Esophagus squamous epithelium (tissue), 5 donors: ENCODE results near the gene CPSF3. TPM values are rescaled to one million over a fixed set of nuclear protein-coding genes. Genes with fewer than 3 reads are reported as not detected.

Experiments used
- DNase-seq: peaks from one replicate; lab custom pipeline; 2025; lab: John Stamatoyannopoulos, UW
- H3K27ac ChIP-seq, 4 donors: fragments of 200-600 bp; sonication (generic); one replicate each; pipeline ENCODE4 v1.5.1; 2016 to 2019; ENCODE audit warnings: mild to moderate bottlenecking in 1 of 4
- H3K27me3 ChIP-seq, 4 donors: fragments of 200-600 bp; sonication (generic); 1 replicate in 3 of 4; 2 replicates in 1 of 4; pipeline versions ENCODE4 v1.5.1 to v1.6.0; 2017 to 2021; ENCODE audit warnings: antibody characterized with exemption in 1 of 4
- H3K36me3 ChIP-seq, 3 donors: fragments of 200-600 bp; sonication (generic); one replicate each; pipeline ENCODE4 v1.5.1; 2016 to 2019
- H3K4me1 ChIP-seq, 3 donors: fragments of 200-600 bp; sonication (generic); one replicate each; pipeline ENCODE4 v1.5.1; 2017 to 2019
- H3K4me3 ChIP-seq, 4 donors: fragments of 200-600 bp; sonication (generic); 1 replicate in 3 of 4; 2 replicates in 1 of 4; pipeline ENCODE4 v1.5.1; 2016 to 2019; ENCODE audit warnings: mild to moderate bottlenecking in 2 of 4, moderate library complexity in 1 of 4
- H3K9me3 ChIP-seq, 3 donors: fragments of 200-600 bp; sonication (generic); one replicate each; pipeline ENCODE4 v1.5.1; 2016 to 2019
- POLR2A ChIP-seq, 4 donors: fragments of 450-650 bp; IDR thresholded peaks; one replicate each; pipeline ENCODE4 v1.6.1; 2017; ENCODE audit warnings: antibody characterized with exemption in 4 of 4, mild to moderate bottlenecking in 4 of 4, moderate library complexity in 3 of 4
- WGBS, 2 donors: methylation state at CpG; one replicate each; pipeline ENCODE4 v1.1.5; 2018; 5-methylcytosine and 5-hydroxymethylcytosine counted together
- intact Hi-C: fragments of 100-400 bp; cut with DNase I; formaldehyde crosslinking; loops from one replicate; pipeline ENCODE4 v1.15.0; 2022
- total RNA-seq, 4 donors: library from RNA; depleted of rRNA; stranded (reverse); fragments of >200 nt; gene quantifications; one replicate each; pipeline ENCODE4 v1.1.0, GENCODE V29; 2016
- TF ChIP-seq, protein P1 (sequence below), 6 experiments: fragments of 450-650 bp in 4 of 6; fragments of 200-600 bp in 2 of 6; sonication (generic) in 2 of 6; IDR thresholded peaks; one replicate each; pipeline ENCODE4 v1.5.1; 2016 to 2019; ENCODE audit warnings: antibody characterized with exemption in 6 of 6, mild to moderate bottlenecking in 4 of 6, moderate library complexity in 4 of 6
- donor health status: DM: yes; HTN: yes; CAD: no.

CPSF3 gene
- total RNA-seq, 4 donors from 2014 or later: 20.4 to 27.9 (median 24.0) TPM

GRCh38 chr2:9406529-9407362 is 16.7 kb upstream of the CPSF3 start:
- no peak for DNase-seq
- no peaks in the 10 kb centered on the region for H3K27me3 ChIP-seq
- peaks cover 0 to 88% (median 5%) of the 10 kb centered on the region in 3 donors for H3K36me3 ChIP-seq
- H3K27ac ChIP-seq: peak overlapping the region in 3 of 4 donors; percentile 1 to 50 (median 6)
- peaks cover 0 to 39% (median 16%) of the 10 kb centered on the region in 3 donors for H3K4me1 ChIP-seq
- 58 to 61% methylated on average over 13 of the region's 13 CpGs for WGBS, 2 donors
- no peak overlapping the region for H3K4me3 ChIP-seq
- intact Hi-C loops: no loop called here
- TF ChIP-seq POLR2A (IDR thresholded peaks at IDR 0.05): no peak
- TF ChIP-seq, protein P1, sequence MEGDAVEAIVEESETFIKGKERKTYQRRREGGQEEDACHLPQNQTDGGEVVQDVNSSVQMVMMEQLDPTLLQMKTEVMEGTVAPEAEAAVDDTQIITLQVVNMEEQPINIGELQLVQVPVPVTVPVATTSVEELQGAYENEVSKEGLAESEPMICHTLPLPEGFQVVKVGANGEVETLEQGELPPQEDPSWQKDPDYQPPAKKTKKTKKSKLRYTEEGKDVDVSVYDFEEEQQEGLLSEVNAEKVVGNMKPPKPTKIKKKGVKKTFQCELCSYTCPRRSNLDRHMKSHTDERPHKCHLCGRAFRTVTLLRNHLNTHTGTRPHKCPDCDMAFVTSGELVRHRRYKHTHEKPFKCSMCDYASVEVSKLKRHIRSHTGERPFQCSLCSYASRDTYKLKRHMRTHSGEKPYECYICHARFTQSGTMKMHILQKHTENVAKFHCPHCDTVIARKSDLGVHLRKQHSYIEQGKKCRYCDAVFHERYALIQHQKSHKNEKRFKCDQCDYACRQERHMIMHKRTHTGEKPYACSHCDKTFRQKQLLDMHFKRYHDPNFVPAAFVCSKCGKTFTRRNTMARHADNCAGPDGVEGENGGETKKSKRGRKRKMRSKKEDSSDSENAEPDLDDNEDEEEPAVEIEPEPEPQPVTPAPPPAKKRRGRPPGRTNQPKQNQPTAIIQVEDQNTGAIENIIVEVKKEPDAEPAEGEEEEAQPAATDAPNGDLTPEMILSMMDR (IDR thresholded peaks at IDR 0.05): no peak
- no peaks in the 10 kb centered on the region for H3K9me3 ChIP-seq

DNA sequence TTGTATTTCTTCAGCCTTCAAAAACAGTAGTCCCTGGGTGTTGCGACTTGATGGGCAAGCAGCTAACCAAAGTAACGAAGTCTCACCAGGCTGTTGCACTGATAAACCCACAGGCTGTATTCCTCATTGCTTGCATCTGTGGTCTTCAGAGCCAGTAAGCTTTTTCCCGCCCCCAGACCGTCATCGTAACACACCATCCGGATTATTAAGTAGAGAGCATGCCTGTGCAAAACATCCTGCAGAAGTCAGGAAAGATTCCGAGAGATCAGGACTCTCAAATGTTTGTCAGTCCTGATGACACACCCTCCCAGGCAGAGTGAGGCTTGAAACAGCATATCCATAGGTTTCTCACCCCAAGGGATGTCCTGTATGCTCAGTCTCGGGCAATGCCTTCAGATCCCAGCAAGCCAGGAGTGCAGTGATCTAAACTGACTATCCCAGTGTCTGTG is 16.1 kb upstream of the CPSF3 start:
- no peaks in the 10 kb centered on the region for H3K9me3 ChIP-seq
- no peaks in the 10 kb centered on the region for H3K27me3 ChIP-seq
- DNase-seq: no peak
- 32 to 48% methylated on average over 7 to 8 of the region's 8 CpGs for WGBS, 2 donors
- H3K27ac ChIP-seq: peak overlapping the region in 3 of 4 donors; percentile 1 to 50 (median 6)
- H3K4me1 ChIP-seq: peaks cover 0 to 39% (median 16%) of the 10 kb centered on the region in 3 donors
- H3K36me3 ChIP-seq: peaks cover 0 to 88% (median 5%) of the 10 kb centered on the region in 3 donors
- H3K4me3 ChIP-seq: no peak overlapping the region
- TF ChIP-seq, protein P1 (IDR thresholded peaks at IDR 0.05): no peak
- intact Hi-C loops: no loop called here

- peaks cover 0 to 88% (median 5%) of the 10 kb centered on the region in 3 donors for H3K36me3 ChIP-seq
- intact Hi-C loops: no loop called here
- H3K9me3 ChIP-seq: no peaks in the 10 kb centered on the region
- TF ChIP-seq, protein P1 (IDR thresholded peaks at IDR 0.05): no peak
- TF ChIP-seq POLR2A (IDR thresholded peaks at IDR 0.05): no peak
- H3K27ac ChIP-seq: peak overlapping the region in 2 of 4 donors; percentile 26
- peaks cover 0 to 36% (median 16%) of the 10 kb centered on the region in 3 donors for H3K4me1 ChIP-seq
- 42 to 60% methylated on average over 6 to 8 of the region's 9 CpGs for WGBS, 2 donors
- no peak overlapping the region for H3K4me3 ChIP-seq
- DNase-seq: no peak
- no peaks in the 10 kb centered on the region for H3K27me3 ChIP-seq
Measured at GRCh38 chr2:9408641-9409151, 14.8 kb upstream of the CPSF3 start.

GRCh38 chr2:9410108-9410507 is 13.3 kb upstream of the CPSF3 start:
- no peaks in the 10 kb centered on the region for H3K27me3 ChIP-seq
- H3K4me1 ChIP-seq: peaks cover 0 to 27% (median 14%) of the 10 kb centered on the region in 3 donors
- no peaks in the 10 kb centered on the region for H3K9me3 ChIP-seq
- no peak overlapping the region for H3K27ac ChIP-seq
- intact Hi-C loops: no loop called here
- H3K4me3 ChIP-seq: no peak overlapping the region
- H3K36me3 ChIP-seq: peaks cover 0 to 89% (median 5%) of the 10 kb centered on the region in 3 donors
- no peak for DNase-seq
- no peak for TF ChIP-seq POLR2A (IDR thresholded peaks at IDR 0.05)
- TF ChIP-seq, protein P1 (IDR thresholded peaks at IDR 0.05): no peak
- 97% methylated on average over 3 of the region's 3 CpGs for WGBS, 2 donors

- peaks cover 0 to 93% (median 5%) of the 10 kb centered on the region in 3 donors for H3K36me3 ChIP-seq
- WGBS, 2 donors: 81% methylated on average over 7 of the region's 7 CpGs
- H3K27me3 ChIP-seq: no peaks in the 10 kb centered on the region
- TF ChIP-seq, protein P1 (IDR thresholded peaks at IDR 0.05): no peak
- no peak for TF ChIP-seq POLR2A (IDR thresholded peaks at IDR 0.05)
- H3K27ac ChIP-seq: no peak overlapping the region
- no peak for DNase-seq
- no peaks in the 10 kb centered on the region for H3K9me3 ChIP-seq
- no peak overlapping the region for H3K4me3 ChIP-seq
- peaks cover 0 to 15% (median 6%) of the 10 kb centered on the region in 3 donors for H3K4me1 ChIP-seq
- intact Hi-C loops: no loop called here
Measured at GRCh38 chr2:9412781-9413180, 10.7 kb upstream of the CPSF3 start.
